Breast epithelium (tissue), 4 donors: ENCODE data around the gene TDRD15. TPM values are rescaled to one million over a fixed set of nuclear protein-coding genes. Genes with fewer than 3 reads are reported as not detected.

ENCODE experiments used
- DNase-seq, 2 donors: peaks; one replicate each; pipeline ENCODE4 v3.0.0-alpha.2; 2019; ENCODE audit warnings: low spot score in 2 of 2
- H3K27ac ChIP-seq, 2 donors: fragments of 200-600 bp; sonication (generic) in 1 of 2; one replicate each; pipeline ENCODE4 v1.5.1; 2016 to 2019; ENCODE audit warnings: mild to moderate bottlenecking in 1 of 2
- H3K27me3 ChIP-seq, 2 donors: fragments of 200-600 bp; sonication (generic) in 1 of 2; one replicate each; pipeline versions ENCODE4 v1.5.1 to v1.6.0; 2017 to 2019; ENCODE audit warnings: control low read depth in 1 of 2, mild to moderate bottlenecking in 1 of 2
- H3K36me3 ChIP-seq: fragments of 200-600 bp; one replicate; pipeline ENCODE4 v1.5.1; 2019
- H3K4me1 ChIP-seq, 2 donors: fragments of 200-600 bp; sonication (generic); one replicate each; pipeline ENCODE4 v1.5.1; 2016 to 2019; ENCODE audit warnings: control low read depth in 1 of 2
- H3K4me3 ChIP-seq, 3 donors: fragments of 200-600 bp; sonication (generic); 1 replicate in 2 of 3; 2 replicates in 1 of 3; pipeline ENCODE4 v1.5.1; 2016 to 2019; ENCODE audit warnings: mild to moderate bottlenecking in 3 of 3, moderate library complexity in 2 of 3
- H3K9me3 ChIP-seq, 2 donors: fragments of 200-600 bp; sonication (generic) in 1 of 2; one replicate each; pipeline ENCODE4 v1.5.1; 2016 to 2019; ENCODE audit warnings: control low read depth in 1 of 2
- POLR2A ChIP-seq: fragments of 450-650 bp; IDR thresholded peaks from one replicate; pipeline ENCODE4 v1.6.1; 2016; ENCODE audit warnings: antibody characterized with exemption, mild to moderate bottlenecking, moderate library complexity
- POLR2AphosphoS5 ChIP-seq, 3 donors: sonication (generic); formaldehyde crosslinking; IDR thresholded peaks; one replicate each; pipeline ENCODE4 v1.6.1; 2017; ENCODE audit warnings: antibody characterized with exemption in 3 of 3
- intact Hi-C: fragments of 100-400 bp; cut with DNase I; formaldehyde crosslinking; loops from one replicate; pipeline ENCODE4 v1.15.1; 2023; ENCODE audit warnings: low total_unique reads
- total RNA-seq, 3 donors: library from RNA; depleted of rRNA; stranded (reverse); fragments of >200 nt; gene quantifications; one replicate each; pipeline ENCODE4 v1.1.0, GENCODE V29; 2016
- TF ChIP-seq, protein P1 (sequence below), 3 donors: fragments of 450-650 bp; IDR thresholded peaks; one replicate each; pipeline ENCODE4 v1.5.1; 2016 to 2017; ENCODE audit warnings: antibody characterized with exemption in 3 of 3, mild to moderate bottlenecking in 3 of 3, moderate library complexity in 3 of 3

TDRD15 gene
- under 1 TPM in 1 of 3 donors, not detected in 2; 0.59 TPM for total RNA-seq

DNA sequence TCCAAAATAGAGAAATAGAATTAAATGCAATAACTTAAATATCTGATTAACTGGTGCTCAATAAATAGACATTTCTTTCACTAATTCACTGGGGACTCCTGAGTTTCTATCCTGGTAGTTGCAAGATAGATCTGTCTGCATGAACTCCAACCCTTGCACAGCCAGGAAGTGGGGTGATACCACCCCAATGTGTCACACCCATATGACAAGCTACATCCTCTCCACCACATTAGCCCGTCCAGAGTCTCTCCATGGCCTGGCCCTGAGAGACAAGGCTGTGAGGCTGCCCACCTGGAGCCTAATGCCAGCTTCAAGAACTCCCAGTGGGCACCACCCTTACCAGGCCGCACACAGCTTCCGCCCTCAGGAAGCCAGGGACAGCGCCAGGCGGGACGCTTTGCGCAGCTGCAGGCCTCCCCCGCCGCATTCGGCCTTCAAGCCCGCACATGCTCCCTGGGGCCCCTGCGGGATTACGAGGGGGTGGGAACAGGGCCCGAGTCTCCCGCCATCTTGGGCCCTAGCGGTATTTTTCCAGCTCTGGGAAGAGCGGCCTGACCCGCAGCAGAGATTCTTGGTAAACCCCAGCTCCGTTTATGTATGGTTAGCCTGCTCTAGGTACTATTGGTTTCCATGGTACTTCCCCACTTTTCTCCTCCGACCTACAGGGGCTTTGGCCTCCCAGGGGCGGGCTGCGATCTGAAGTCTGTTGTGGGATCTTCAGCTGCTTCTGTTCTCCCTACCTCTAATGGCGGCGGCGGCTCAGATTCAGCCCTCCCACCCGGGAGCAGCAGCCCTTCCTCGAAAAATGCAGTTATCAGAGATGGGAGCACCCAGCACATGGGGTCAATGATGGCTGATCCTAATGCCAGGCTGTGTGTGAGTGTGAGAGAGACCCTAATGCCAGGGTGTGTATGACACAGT, at the start of gene TDRD15:
TSS of gene TDRD15 (plus strand) at position 496 of the 921 bp plus-strand sequence. CDS start 13,500 bp downstream, outside the sequence.
- Histone ChIP-seq H3K36me3 (no peaks in the 10 kb centered on the region), H3K27ac (no peak within 1 kb of the TSS), H3K4me1 (no peaks in the 10 kb centered on the region), H3K27me3 (no peaks in the 10 kb centered on the region), H3K9me3 (peaks cover 0 to 4% of the 10 kb centered on the region in 2 donors), H3K4me3 (no peak within 1 kb of the TSS)
- no peak for DNase-seq
- intact Hi-C loops = no loop called here
- TF ChIP-seq, protein P1, sequence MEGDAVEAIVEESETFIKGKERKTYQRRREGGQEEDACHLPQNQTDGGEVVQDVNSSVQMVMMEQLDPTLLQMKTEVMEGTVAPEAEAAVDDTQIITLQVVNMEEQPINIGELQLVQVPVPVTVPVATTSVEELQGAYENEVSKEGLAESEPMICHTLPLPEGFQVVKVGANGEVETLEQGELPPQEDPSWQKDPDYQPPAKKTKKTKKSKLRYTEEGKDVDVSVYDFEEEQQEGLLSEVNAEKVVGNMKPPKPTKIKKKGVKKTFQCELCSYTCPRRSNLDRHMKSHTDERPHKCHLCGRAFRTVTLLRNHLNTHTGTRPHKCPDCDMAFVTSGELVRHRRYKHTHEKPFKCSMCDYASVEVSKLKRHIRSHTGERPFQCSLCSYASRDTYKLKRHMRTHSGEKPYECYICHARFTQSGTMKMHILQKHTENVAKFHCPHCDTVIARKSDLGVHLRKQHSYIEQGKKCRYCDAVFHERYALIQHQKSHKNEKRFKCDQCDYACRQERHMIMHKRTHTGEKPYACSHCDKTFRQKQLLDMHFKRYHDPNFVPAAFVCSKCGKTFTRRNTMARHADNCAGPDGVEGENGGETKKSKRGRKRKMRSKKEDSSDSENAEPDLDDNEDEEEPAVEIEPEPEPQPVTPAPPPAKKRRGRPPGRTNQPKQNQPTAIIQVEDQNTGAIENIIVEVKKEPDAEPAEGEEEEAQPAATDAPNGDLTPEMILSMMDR (IDR thresholded peaks at IDR 0.05) = no peak
- TF ChIP-seq POLR2AphosphoS5 (IDR thresholded peaks at IDR 0.05) (no peak), POLR2A (no peak)

GRCh38 chr2:21078296-21078695, 45.5 kb upstream of the TDRD15 start:
- Histone ChIP-seq H3K27ac (no peak overlapping the region), H3K4me3 (no peak overlapping the region), H3K36me3 (no peaks in the 10 kb centered on the region), H3K9me3 (peaks cover 0 to 23% of the 10 kb centered on the region in 2 donors), H3K4me1 (no peaks in the 10 kb centered on the region), H3K27me3 (no peaks in the 10 kb centered on the region)
- DNase-seq = no peak
- no peak for TF ChIP-seq POLR2A
- no peak for TF ChIP-seq POLR2AphosphoS5 (IDR thresholded peaks at IDR 0.05)
- TF ChIP-seq, protein P1 (IDR thresholded peaks at IDR 0.05) = no peak
- intact Hi-C loops = loop anchor here (5.0 kb wide), 1 partner anchor 891 kb away; no protein-coding TSS in a partner anchor

DNA sequence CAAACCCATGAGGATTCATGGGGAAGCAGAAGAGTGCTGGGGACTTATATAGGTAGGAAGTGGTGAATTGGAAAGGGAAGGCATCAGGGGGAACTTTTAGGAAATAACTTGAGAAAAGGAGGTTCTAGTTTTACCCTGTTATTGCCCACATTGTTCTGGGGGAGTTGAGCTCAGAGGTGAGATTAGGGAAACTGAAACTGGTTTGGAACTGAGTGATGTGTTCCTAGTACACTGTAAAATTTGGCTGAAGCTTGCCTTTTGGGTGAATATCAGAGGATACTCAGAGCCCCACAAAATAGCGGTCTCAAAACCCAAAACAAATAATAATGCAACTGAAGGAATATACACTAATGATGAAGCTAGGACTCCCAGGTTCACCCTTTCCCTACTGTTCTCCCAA, 40.3 kb upstream of the TDRD15 start:
- peaks cover 0 to 13% of the 10 kb centered on the region in 2 donors for H3K9me3 ChIP-seq
- no peak for DNase-seq
- H3K4me1 ChIP-seq = no peaks in the 10 kb centered on the region
- no peaks in the 10 kb centered on the region for H3K36me3 ChIP-seq
- no peak overlapping the region for H3K27ac ChIP-seq
- no peaks in the 10 kb centered on the region for H3K27me3 ChIP-seq
- no peak overlapping the region for H3K4me3 ChIP-seq
- intact Hi-C loops = no loop called here
- TF ChIP-seq POLR2A = no peak
- TF ChIP-seq, protein P1 (IDR thresholded peaks at IDR 0.05) = no peak
- no peak for TF ChIP-seq POLR2AphosphoS5 (IDR thresholded peaks at IDR 0.05)

DNA sequence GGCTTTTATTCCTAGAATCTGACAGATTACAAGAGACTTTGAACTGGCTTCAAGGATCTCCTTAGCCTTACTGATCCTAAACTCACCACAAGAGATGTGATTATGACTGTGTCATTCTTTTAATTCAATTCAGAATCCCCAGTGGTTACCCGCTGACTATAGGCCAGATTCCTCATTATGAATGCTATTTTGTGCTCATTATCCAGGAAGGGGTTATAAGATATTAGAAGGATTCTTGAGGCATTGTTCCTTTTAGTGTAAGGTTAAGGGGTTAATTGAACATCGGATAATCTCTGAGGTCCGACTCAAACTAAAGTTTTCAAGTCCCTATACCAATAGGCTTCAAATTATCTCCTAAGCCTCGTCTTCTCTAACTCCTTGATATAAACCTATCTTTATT, 39.4 kb upstream of the TDRD15 start:
- Histone ChIP-seq H3K9me3 (peaks cover 0 to 4% of the 10 kb centered on the region in 2 donors), H3K4me1 (no peaks in the 10 kb centered on the region), H3K27ac (no peak overlapping the region), H3K4me3 (no peak overlapping the region), H3K36me3 (no peaks in the 10 kb centered on the region), H3K27me3 (no peaks in the 10 kb centered on the region)
- TF ChIP-seq, protein P1 (IDR thresholded peaks at IDR 0.05) = no peak
- TF ChIP-seq POLR2AphosphoS5 (IDR thresholded peaks at IDR 0.05) (no peak), POLR2A (no peak)
- no peak for DNase-seq
- intact Hi-C loops = no loop called here

GRCh38 chr2:21092308-21092869, 31.4 kb upstream of the TDRD15 start:
- H3K4me3 ChIP-seq = no peak overlapping the region
- H3K27ac ChIP-seq = no peak overlapping the region

More at GRCh38 chr2:21092308-21092869, 31.4 kb upstream of the TDRD15 start:
- DNase-seq = no peak
- Histone ChIP-seq H3K36me3 (no peaks in the 10 kb centered on the region), H3K4me1 (no peaks in the 10 kb centered on the region), H3K9me3 (no peaks in the 10 kb centered on the region), H3K27me3 (no peaks in the 10 kb centered on the region)
- TF ChIP-seq POLR2A (no peak), POLR2AphosphoS5 (IDR thresholded peaks at IDR 0.05) (no peak)
- TF ChIP-seq, protein P1 (IDR thresholded peaks at IDR 0.05) = no peak
- intact Hi-C loops = no loop called here
